Right atrium auricular region (tissue), 2 donors: ENCODE results near the gene DPF3. TPM values are rescaled to one million over a fixed set of nuclear protein-coding genes. Genes with fewer than 3 reads are reported as not detected.
A peak's percentile ranks its signal among the peaks of the same experiment; 100 is the strongest.

Source experiments
- DNase-seq: peaks from one replicate; pipeline ENCODE4 v3.0.0-alpha.2; 2019; ENCODE audit warnings: low spot score
- H3K27ac ChIP-seq, 2 donors: fragments of 200-600 bp; sonication (generic); 1 replicate in 1 of 2; 2 replicates in 1 of 2; pipeline ENCODE4 v1.5.1; 2016 to 2019
- H3K27me3 ChIP-seq, 2 donors: fragments of 200-600 bp; sonication (generic); one replicate each; pipeline versions ENCODE4 v1.5.1 to v1.6.0; 2017 to 2019
- H3K36me3 ChIP-seq: fragments of 200-600 bp; sonication (generic); one replicate; pipeline ENCODE4 v1.5.1; 2016
- H3K4me1 ChIP-seq, 2 donors: fragments of 200-600 bp; sonication (generic); one replicate each; pipeline versions ENCODE4 v1.5.1 to v1.6.0; 2017 to 2019
- H3K4me3 ChIP-seq, 2 donors: fragments of 200-600 bp; sonication (generic); 1 replicate in 1 of 2; 2 replicates in 1 of 2; pipeline ENCODE4 v1.5.1; 2017 to 2019; ENCODE audit warnings: mild to moderate bottlenecking in 1 of 2, moderate library complexity in 1 of 2
- H3K9me3 ChIP-seq, 2 donors: fragments of 200-600 bp; sonication (generic); one replicate each; pipeline ENCODE4 v1.5.1; 2019
- total RNA-seq, 2 donors: library from RNA; depleted of rRNA; stranded (reverse); fragments of >200 nt; gene quantifications; one replicate each; pipeline ENCODE4 v1.1.0, GENCODE V29; 2016
- TF ChIP-seq, protein P1 (sequence below), 2 donors: fragments of 200-600 bp; sonication (generic); IDR thresholded peaks; one replicate each; pipeline ENCODE4 v1.5.1; 2019; ENCODE audit warnings: antibody characterized with exemption in 2 of 2

The DPF3 gene
- total RNA-seq, 2 donors from 2014 or later: 14.7 to 26.6 TPM

DNA sequence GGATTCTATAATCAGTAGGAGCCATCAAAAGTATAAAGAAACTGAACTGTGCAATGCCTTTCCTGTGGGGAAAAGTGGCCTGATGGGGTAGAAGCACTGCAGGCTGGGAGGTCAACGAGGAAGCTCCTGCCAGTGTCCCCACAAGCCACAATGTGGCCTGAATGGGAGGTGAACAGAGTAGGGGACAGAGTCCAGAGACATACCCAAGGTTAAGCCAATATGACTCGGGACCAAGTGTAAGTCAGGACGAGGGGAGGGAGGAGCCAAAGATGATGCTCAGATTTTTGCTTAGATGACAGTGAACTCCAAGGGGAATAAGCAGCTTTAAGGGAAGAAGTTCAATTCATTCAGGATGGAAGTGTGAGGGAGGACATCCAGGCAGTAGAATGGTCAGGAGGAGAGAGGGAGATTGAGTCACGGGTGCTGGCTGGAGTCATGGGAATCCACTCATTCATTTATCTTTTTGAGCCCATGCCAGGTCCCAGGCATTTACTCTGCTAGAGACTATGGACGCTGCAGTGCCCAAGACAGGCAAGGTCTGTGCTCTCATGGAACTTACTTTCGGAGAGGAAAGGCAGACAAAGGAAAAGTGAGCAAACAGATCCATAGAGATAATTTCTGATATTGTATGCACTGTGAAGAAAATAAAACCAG, 29.1 kb downstream of the DPF3 start:
- H3K27ac ChIP-seq: peak overlapping the region; percentile 76 to 78
- no peak for DNase-seq

DNA sequence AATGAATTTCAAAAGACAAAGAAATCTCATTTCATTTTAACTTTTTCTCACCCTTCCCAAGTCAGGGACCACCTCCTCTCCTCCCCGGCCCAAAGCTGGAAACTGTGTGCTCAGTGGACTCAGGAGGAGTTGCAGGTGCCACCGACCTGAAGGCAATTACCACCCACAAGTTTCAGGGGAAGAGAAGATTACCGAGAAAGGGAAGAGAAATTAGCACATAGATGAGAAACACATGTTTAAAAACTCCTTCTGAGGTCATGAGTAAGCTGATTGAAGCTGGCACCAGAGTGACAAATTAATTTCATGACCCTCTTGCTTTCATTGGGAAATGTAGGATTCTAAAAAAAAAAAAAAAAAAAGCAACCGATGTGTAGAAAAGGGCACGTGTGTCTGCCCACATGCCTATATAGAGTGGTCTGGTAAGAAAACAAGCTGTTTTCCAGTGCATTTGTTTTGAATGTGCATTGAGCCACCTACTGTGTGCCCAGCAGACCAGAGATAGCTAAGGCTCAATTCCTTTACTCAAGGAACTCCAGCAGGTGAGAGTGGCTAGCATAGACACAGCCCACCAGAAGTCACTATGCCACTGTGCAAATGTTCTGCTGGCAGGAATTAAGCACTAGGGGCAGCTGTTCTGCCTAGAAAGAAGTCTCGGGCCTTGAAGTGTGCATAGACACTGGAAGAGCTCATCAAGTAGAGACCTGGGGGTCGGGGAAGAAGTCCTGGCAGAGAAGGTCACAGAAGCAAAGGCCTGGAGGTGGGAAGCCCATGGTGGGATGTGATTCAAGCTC, 30.5 kb downstream of the DPF3 start:
- Histone ChIP-seq H3K36me3 (no peaks in the 10 kb centered on the region), H3K27me3 (no peaks in the 10 kb centered on the region), H3K9me3 (no peaks in the 10 kb centered on the region), H3K27ac (peak overlapping the region; percentile 76 to 78), H3K4me1 (peaks cover 0 to 18% of the 10 kb centered on the region in 2 donors), H3K4me3 (no peak overlapping the region)
- TF ChIP-seq, protein P1, sequence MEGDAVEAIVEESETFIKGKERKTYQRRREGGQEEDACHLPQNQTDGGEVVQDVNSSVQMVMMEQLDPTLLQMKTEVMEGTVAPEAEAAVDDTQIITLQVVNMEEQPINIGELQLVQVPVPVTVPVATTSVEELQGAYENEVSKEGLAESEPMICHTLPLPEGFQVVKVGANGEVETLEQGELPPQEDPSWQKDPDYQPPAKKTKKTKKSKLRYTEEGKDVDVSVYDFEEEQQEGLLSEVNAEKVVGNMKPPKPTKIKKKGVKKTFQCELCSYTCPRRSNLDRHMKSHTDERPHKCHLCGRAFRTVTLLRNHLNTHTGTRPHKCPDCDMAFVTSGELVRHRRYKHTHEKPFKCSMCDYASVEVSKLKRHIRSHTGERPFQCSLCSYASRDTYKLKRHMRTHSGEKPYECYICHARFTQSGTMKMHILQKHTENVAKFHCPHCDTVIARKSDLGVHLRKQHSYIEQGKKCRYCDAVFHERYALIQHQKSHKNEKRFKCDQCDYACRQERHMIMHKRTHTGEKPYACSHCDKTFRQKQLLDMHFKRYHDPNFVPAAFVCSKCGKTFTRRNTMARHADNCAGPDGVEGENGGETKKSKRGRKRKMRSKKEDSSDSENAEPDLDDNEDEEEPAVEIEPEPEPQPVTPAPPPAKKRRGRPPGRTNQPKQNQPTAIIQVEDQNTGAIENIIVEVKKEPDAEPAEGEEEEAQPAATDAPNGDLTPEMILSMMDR (IDR thresholded peaks at IDR 0.05): no peak
- no peak for DNase-seq

More for the DNA sequence above, 29.1 kb downstream of the DPF3 start:
- H3K36me3 ChIP-seq: no peaks in the 10 kb centered on the region
- no peaks in the 10 kb centered on the region for H3K27me3 ChIP-seq
- H3K9me3 ChIP-seq: no peaks in the 10 kb centered on the region
- peaks cover 0 to 24% of the 10 kb centered on the region in 2 donors for H3K4me1 ChIP-seq
- TF ChIP-seq, protein P1 (IDR thresholded peaks at IDR 0.05): no peak
- H3K4me3 ChIP-seq: no peak overlapping the region

DNA sequence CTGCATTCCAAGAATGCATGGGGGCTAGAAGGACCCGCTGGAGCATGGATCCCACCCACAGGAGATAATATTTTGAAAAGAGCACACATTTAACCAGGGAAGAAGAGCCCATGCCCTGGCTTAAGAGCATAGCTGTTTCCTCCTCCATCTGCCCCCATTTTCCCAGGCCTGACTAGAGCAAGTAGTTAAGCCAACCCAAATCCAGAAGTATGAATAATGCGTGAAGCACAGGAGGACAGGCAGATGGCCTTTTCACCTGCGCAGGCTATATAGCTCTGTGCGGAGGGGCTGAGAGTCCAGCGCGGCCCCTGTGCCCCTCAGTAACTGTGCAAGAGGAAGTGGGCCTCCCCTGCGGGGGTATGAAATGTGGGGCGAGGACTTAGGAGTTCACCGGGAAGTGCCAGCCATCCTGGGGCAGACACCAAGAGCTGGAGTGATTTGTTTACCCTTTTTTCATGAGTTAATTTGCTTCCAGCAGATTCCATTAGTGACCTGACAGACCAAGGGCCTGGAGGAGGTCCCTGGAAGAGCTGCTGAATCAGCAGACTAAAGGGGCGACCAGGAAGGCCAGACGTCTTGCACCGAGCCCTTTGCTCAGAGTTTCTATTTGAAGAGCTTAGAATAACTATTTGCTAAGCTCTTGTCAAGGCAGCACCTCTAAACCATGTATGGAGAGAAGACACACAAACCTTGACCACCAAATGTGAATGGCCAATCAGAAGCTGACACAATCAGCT, 37.2 kb downstream of the DPF3 start:
- Histone ChIP-seq H3K36me3 (no peaks in the 10 kb centered on the region), H3K4me3 (no peak overlapping the region), H3K27me3 (no peaks in the 10 kb centered on the region), H3K27ac (no peak overlapping the region), H3K9me3 (no peaks in the 10 kb centered on the region), H3K4me1 (peaks cover 0 to 17% of the 10 kb centered on the region in 2 donors)
- DNase-seq: no peak
- TF ChIP-seq, protein P1 (IDR thresholded peaks at IDR 0.05): no peak

DNA sequence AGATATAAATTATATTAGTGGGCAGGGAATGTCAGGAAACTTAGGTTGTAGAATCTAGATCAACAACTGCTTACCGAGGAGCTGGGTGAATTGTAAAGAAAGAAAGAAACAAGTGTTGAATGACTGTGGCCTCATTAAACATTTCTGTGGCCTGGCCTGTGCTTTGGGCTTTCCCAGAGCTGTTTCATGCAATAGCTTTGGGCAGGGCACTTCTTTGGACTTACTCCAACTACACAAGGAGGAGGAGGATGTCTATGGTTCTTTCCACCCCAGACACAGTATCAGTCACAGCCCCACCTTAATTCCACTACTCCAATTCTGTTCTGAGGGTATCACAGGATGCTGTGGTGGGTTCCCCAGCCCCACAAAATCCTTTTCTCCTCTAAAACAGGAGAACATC, 38.0 kb downstream of the DPF3 start:
- TF ChIP-seq, protein P1 (IDR thresholded peaks at IDR 0.05): no peak
- peaks cover 0 to 17% of the 10 kb centered on the region in 2 donors for H3K4me1 ChIP-seq
- H3K4me3 ChIP-seq: no peak overlapping the region
- no peaks in the 10 kb centered on the region for H3K9me3 ChIP-seq
- H3K27ac ChIP-seq: no peak overlapping the region
- no peaks in the 10 kb centered on the region for H3K36me3 ChIP-seq
- H3K27me3 ChIP-seq: no peaks in the 10 kb centered on the region
- DNase-seq: no peak

DNA sequence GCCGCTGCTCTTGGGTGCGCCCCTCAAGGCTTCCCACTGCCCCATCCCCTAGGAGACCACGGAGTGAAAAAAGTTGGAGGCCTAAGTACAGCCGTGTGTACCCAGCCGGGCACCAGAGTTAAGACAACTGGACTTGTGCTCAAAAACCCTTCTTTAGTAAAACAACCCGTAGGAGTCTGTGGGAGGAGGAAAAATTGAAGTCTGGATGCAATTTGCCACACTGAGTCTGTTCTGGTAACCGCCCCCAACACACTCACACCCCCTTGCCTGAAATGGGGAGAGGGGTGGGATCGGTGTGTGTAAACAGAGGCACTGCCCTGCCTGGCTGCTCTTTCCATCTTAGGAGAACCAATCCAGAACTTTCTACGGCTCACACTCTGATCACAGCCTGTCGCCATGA, 41.7 kb downstream of the DPF3 start:
- H3K36me3 ChIP-seq: no peaks in the 10 kb centered on the region
- no peaks in the 10 kb centered on the region for H3K27me3 ChIP-seq
- H3K4me3 ChIP-seq: no peak overlapping the region
- TF ChIP-seq, protein P1 (IDR thresholded peaks at IDR 0.05): no peak
- H3K4me1 ChIP-seq: peaks cover 0 to 25% of the 10 kb centered on the region in 2 donors
- H3K9me3 ChIP-seq: no peaks in the 10 kb centered on the region
- H3K27ac ChIP-seq: no peak overlapping the region
- no peak for DNase-seq
